SK-N-SH (cell line): Measurements from ENCODE around the gene TRABD2A. TPM values are rescaled to one million over a fixed set of nuclear protein-coding genes. Genes with fewer than 3 reads are reported as not detected.

Experiments used
- CTCF ChIA-PET: fragments of 300-600, 350-600 bp; formaldehyde crosslinking; extraction: SDS; loops from one replicate; lab custom pipeline; 2021; lab: Yijun Ruan, JAX
- POLR2A ChIA-PET: fragments of 350-600 bp; sonication (Branson Sonifier 250); formaldehyde crosslinking; extraction: SDS; loops from one replicate; lab custom pipeline; 2020; ENCODE audit warnings: antibody characterized with exemption, inconsistent platforms; lab: Yijun Ruan, JAX
- DNase-seq: peaks from one replicate; pipeline ENCODE4 v3.0.0; 2012
- H2AFZ ChIP-seq: fragments of 200-600 bp; sonication (generic); 2 replicates; pipeline ENCODE4 v1.8.1; 2016; ENCODE audit warnings: antibody characterized with exemption, mild to moderate bottlenecking, low read depth
- H3F3A ChIP-seq: fragments of 200-600 bp; sonication (generic); replicated peaks from 2 replicates; pipeline ENCODE3; 2016; ENCODE audit warnings: antibody characterized with exemption, mild to moderate bottlenecking; ENCODE audit not compliant: insufficient read depth
- H3K27ac ChIP-seq, 2 experiments: fragments of 200-500 bp in 1 of 2; fragments of 200-600 bp in 1 of 2; sonication (Bioruptor generic) in 1 of 2; sonication (generic), shearing (Covaris generic) in 1 of 2; 2 replicates each; pipeline versions ENCODE4 v1.5.1 to v1.6.1; 2014 to 2016; ENCODE audit warnings: low read depth in 2 of 2, inconsistent platforms in 1 of 2, low read length in 1 of 2, mild to moderate bottlenecking in 1 of 2, mixed read lengths in 1 of 2
- H3K27me3 ChIP-seq: fragments of 200-600 bp; sonication (generic), shearing (Covaris generic); 2 replicates; pipeline ENCODE4 v1.6.1; 2016; ENCODE audit warnings: mixed run types; ENCODE audit not compliant: insufficient read depth
- H3K36me3 ChIP-seq, 2 experiments: fragments of 200-500 bp in 1 of 2; fragments of 200-600 bp in 1 of 2; sonication (Bioruptor generic) in 1 of 2; sonication (generic) in 1 of 2; replicated peaks in 1 of 2; 2 replicates each; pipeline versions ENCODE3 to v1.5.1; 2014 to 2016; ENCODE audit warnings: low read length in 1 of 2, mild to moderate bottlenecking in 1 of 2; ENCODE audit not compliant: insufficient read depth in 2 of 2, control insufficient read depth in 1 of 2
- H3K4me1 ChIP-seq, 2 experiments: fragments of 200-500 bp in 1 of 2; fragments of 200-600 bp in 1 of 2; sonication (Bioruptor generic) in 1 of 2; sonication (generic), shearing (Covaris generic) in 1 of 2; 2 replicates each; pipeline versions ENCODE4 v1.5.1 to v1.6.1; 2014 to 2016; ENCODE audit warnings: low read depth in 1 of 2, low read length in 1 of 2, mixed run types in 1 of 2; ENCODE audit not compliant: insufficient read depth in 2 of 2, control insufficient read depth in 1 of 2
- H3K4me2 ChIP-seq: fragments of 200-600 bp; sonication (generic), shearing (Covaris generic); 2 replicates; pipeline ENCODE4 v1.6.1; 2017; ENCODE audit warnings: mixed run types
- H3K4me3 ChIP-seq, 2 experiments: fragments of 200-500 bp in 1 of 2; fragments of 200-600 bp in 1 of 2; sonication (Bioruptor generic) in 1 of 2; sonication (generic), shearing (Covaris generic) in 1 of 2; 2 replicates each; pipeline versions ENCODE4 v1.5.1 to v1.8.1; 2014 to 2016; ENCODE audit warnings: low read depth in 2 of 2, inconsistent platforms in 1 of 2, low read length in 1 of 2, mild to moderate bottlenecking in 1 of 2, mixed read lengths in 1 of 2, moderate library complexity in 1 of 2
- H3K79me2 ChIP-seq: fragments of 200-600 bp; sonication (generic); 2 replicates; pipeline ENCODE4 v1.8.1; 2017; ENCODE audit warnings: mild to moderate bottlenecking; ENCODE audit not compliant: insufficient read depth
- H3K9ac ChIP-seq: fragments of 200-600 bp; sonication (generic); 2 replicates; pipeline ENCODE4 v1.6.1; 2017; ENCODE audit warnings: mixed run types
- H3K9me2 ChIP-seq: fragments of 200-600 bp; sonication (generic); 2 replicates; pipeline ENCODE4 v1.6.1; 2017; ENCODE audit warnings: mixed run types
- H3K9me3 ChIP-seq: fragments of 200-600 bp; sonication (generic); 2 replicates; pipeline ENCODE4 v1.6.1; 2017; ENCODE audit warnings: mixed run types, mild to moderate bottlenecking, moderate library complexity
- H4K20me1 ChIP-seq: fragments of 200-600 bp; sonication (generic); 2 replicates; pipeline ENCODE4 v1.6.1; 2017; ENCODE audit warnings: mild to moderate bottlenecking, mixed run types; ENCODE audit not compliant: insufficient read depth
- FOSL2 ChIP-seq: IDR thresholded peaks from 2 replicates; pipeline ENCODE4 v1.4.0; 2012; ENCODE audit warnings: low read depth, mild to moderate bottlenecking, moderate library complexity, borderline replicate concordance
- FOXJ3 ChIP-seq: sonication (generic); formaldehyde crosslinking; IDR thresholded peaks from 2 replicates; pipeline ENCODE4 v1.5.1; 2020; ENCODE audit warnings: mild to moderate bottlenecking, missing genetic modification reagents
- GATA2 ChIP-seq: sonication (generic); formaldehyde crosslinking; IDR thresholded peaks from 2 replicates; pipeline ENCODE4 v1.5.0; 2020; ENCODE audit warnings: mild to moderate bottlenecking, missing genetic modification reagents
- MAX ChIP-seq: IDR thresholded peaks from 2 replicates; pipeline ENCODE4 v1.4.0; 2012; ENCODE audit warnings: low read depth
- MXI1 ChIP-seq: IDR thresholded peaks from 2 replicates; pipeline ENCODE4 v1.6.1; 2012; ENCODE audit warnings: mild to moderate bottlenecking, low read depth, low read length, improper control_type of control experiment
- NRF1 ChIP-seq: IDR thresholded peaks from 2 replicates; pipeline ENCODE4 v1.6.1; 2012; ENCODE audit warnings: low read depth, mild to moderate bottlenecking, low read length
- REST ChIP-seq: IDR thresholded peaks from 2 replicates; pipeline ENCODE4 v1.6.1; 2012; ENCODE audit warnings: mild to moderate bottlenecking, low read depth, low read length, moderate library complexity
- RFX5 ChIP-seq: IDR thresholded peaks from 2 replicates; pipeline ENCODE4 v1.6.1; 2012; ENCODE audit warnings: mild to moderate bottlenecking, improper control_type of control experiment, low read length
- RXRA ChIP-seq: IDR thresholded peaks from 2 replicates; pipeline ENCODE4 v1.4.0; 2012; ENCODE audit warnings: low read depth, mild to moderate bottlenecking, borderline replicate concordance
- SIN3A ChIP-seq: IDR thresholded peaks from 2 replicates; pipeline ENCODE4 v1.6.1; 2012; ENCODE audit warnings: low read depth, mild to moderate bottlenecking, low read length, moderate library complexity, borderline replicate concordance
- TAF1 ChIP-seq: IDR thresholded peaks from 2 replicates; pipeline ENCODE4 v1.6.1; 2012; ENCODE audit warnings: low read depth, mild to moderate bottlenecking, low read length, moderate library complexity, borderline replicate concordance
- TCF12 ChIP-seq: IDR thresholded peaks from 2 replicates; pipeline ENCODE4 v1.4.0; 2012
- USF1 ChIP-seq: IDR thresholded peaks from 2 replicates; pipeline ENCODE4 v1.4.0; 2012; ENCODE audit warnings: low read depth, borderline replicate concordance
- WGBS: methylation state at CpG from one replicate; pipeline ENCODE4 v1.1.6; 2017; ENCODE audit warnings: low lambda C conversion rate; 5-methylcytosine and 5-hydroxymethylcytosine counted together
- polyA plus RNA-seq, 3 experiments: library from polyadenylated mRNA; depleted of rRNA; stranded (reverse); fragments of >200 nt; gene quantifications; 2 replicates each; pipeline ENCODE4 v1.2.3, GENCODE V29; 2012

Gene TRABD2A
- polyA plus RNA-seq, 1 of the 3 experiments (the other 2 are of a cell fraction) = 3.0 TPM

GRCh38 chr2:84841577-84841976 is 39.3 kb downstream of the TRABD2A start:
- Histone ChIP-seq H4K20me1 (no peaks in the 10 kb centered on the region), H3K27me3 (peaks cover 4% of the 10 kb centered on the region; the same call in 1 of the 2 replicates), H3K9ac (no peak overlapping the region), H3K4me1 (peaks cover 0 to 2% of the 10 kb centered on the region in 2 experiments; a peak in 1 of 4 replicates), H3K27ac (no peak overlapping the region), H3K9me2 (no peaks in the 10 kb centered on the region), H3K79me2 (no peaks in the 10 kb centered on the region), H3F3A (no peaks in the 10 kb centered on the region), H3K4me2 (no peak overlapping the region), H3K4me3 (no peak overlapping the region), H2AFZ (no peak overlapping the region), H3K9me3 (no peaks in the 10 kb centered on the region), H3K36me3 (no peaks in the 10 kb centered on the region)
- no peak for DNase-seq
- ChIA-PET CTCF (interaction anchor here (1.7 kb wide), 1 partner anchor 16 kb away, joined by 4 read pairs; no protein-coding TSS in a partner anchor), POLR2A (no interaction called here)
- TF ChIP-seq USF1 = no peak
- WGBS = 55% methylated on average over 6 of the region's 6 CpGs

- no peaks in the 10 kb centered on the region for H4K20me1 ChIP-seq
- TF ChIP-seq USF1 (no peak), RFX5 (no peak), MAX (no peak), SIN3A (no peak), NRF1 (no peak), MXI1 (no peak), FOSL2 (no peak), TCF12 (no peak), GATA2 (CRISPR knock-in tag) (no peak)
- TF ChIP-seq, all 33 proteins: peak for 0
- Histone ChIP-seq H3K9me3 (no peaks in the 10 kb centered on the region), H3K9ac (no peak overlapping the region), H3K27me3 (no peaks in the 10 kb centered on the region), H3K4me1 (peaks cover 0 to 2% of the 10 kb centered on the region in 2 experiments; a peak in 1 of 4 replicates), H2AFZ (no peak overlapping the region), H3K27ac (no peak overlapping the region), H3F3A (no peaks in the 10 kb centered on the region), H3K4me2 (no peak overlapping the region), H3K4me3 (no peak overlapping the region; a peak in 1 of 4 replicates), H3K79me2 (no peaks in the 10 kb centered on the region), H3K36me3 (no peaks in the 10 kb centered on the region), H3K9me2 (no peaks in the 10 kb centered on the region)
- ChIA-PET CTCF (interaction anchor here (1.7 kb wide), 1 partner anchor 18 kb away, joined by 4 read pairs; no protein-coding TSS in a partner anchor), POLR2A (no interaction called here)
- 39% methylated on average over 3 of the region's 3 CpGs for WGBS
- no peak for DNase-seq
These were observed 40.6 kb downstream of the TRABD2A start for GRCh38 chr2:84840306-84840705.

GRCh38 chr2:84839851-84840250 is 41.0 kb downstream of the TRABD2A start:
- no peaks in the 10 kb centered on the region for H3F3A ChIP-seq
- no peak overlapping the region for H3K9ac ChIP-seq
- no peaks in the 10 kb centered on the region for H3K27me3 ChIP-seq
- TF ChIP-seq FOXJ3 (no peak), SIN3A (no peak), RXRA (no peak), TAF1 (no peak), REST (no peak)
- ChIA-PET POLR2A (no interaction called here), CTCF (interaction anchor here (1.7 kb wide), 1 partner anchor 18 kb away, joined by 4 read pairs; no protein-coding TSS in a partner anchor)
- peaks cover 0 to 2% of the 10 kb centered on the region in 2 experiments; a peak in 1 of 4 replicates for H3K4me1 ChIP-seq
- no peaks in the 10 kb centered on the region for H3K9me3 ChIP-seq
- H3K4me2 ChIP-seq = no peak overlapping the region
- no peaks in the 10 kb centered on the region for H4K20me1 ChIP-seq
- no peak for DNase-seq
- H3K4me3 ChIP-seq = no peak overlapping the region
- H2AFZ ChIP-seq = no peak overlapping the region
- H3K36me3 ChIP-seq = no peaks in the 10 kb centered on the region
- H3K79me2 ChIP-seq = no peaks in the 10 kb centered on the region
- H3K9me2 ChIP-seq = no peaks in the 10 kb centered on the region
- 28% methylated on average over 4 of the region's 4 CpGs for WGBS
- no peak overlapping the region for H3K27ac ChIP-seq
